IPS-NIHi7 (cell line): Measurements from ENCODE around the gene NSD1.
"Not testable (repeated sequence)": the region's sequence is repeated elsewhere in the genome, so short reads cannot be mapped to it uniquely, and the experiment has no call there.

Experiments used
- DNase-seq: peaks from one replicate; pipeline ENCODE4 v3.0.0; 2012; ENCODE audit warnings: mixed read lengths; ENCODE audit errors: extremely low spot score

NSD1 gene

GRCh38 chr5:177231479-177232250 is 98.1 kb downstream of the NSD1 start:
- no peak for DNase-seq

- DNase-seq, result no peak
These were observed 98.8 kb downstream of the NSD1 start for GRCh38 chr5:177232358-177232757.

GRCh38 chr5:177232761-177233160 is 99.2 kb downstream of the NSD1 start:
- DNase-seq, result no peak

GRCh38 chr5:177233206-177233605 is 99.6 kb downstream of the NSD1 start:
- no peak for DNase-seq

- DNase-seq, result no peak
These were observed 100.2 kb downstream of the NSD1 start for GRCh38 chr5:177233802-177234201.

- no peak for DNase-seq
These were observed 101.3 kb downstream of the NSD1 start for GRCh38 chr5:177234841-177235240.

- no peak for DNase-seq
These were observed 108.2 kb downstream of the NSD1 start for GRCh38 chr5:177241768-177242167.

GRCh38 chr5:177242304-177242703 is 108.7 kb downstream of the NSD1 start:
- no peak for DNase-seq

- no peak for DNase-seq
These were observed 116.4 kb downstream of the NSD1 start for GRCh38 chr5:177249761-177250537.

GRCh38 chr5:177253252-177253651 is 119.7 kb downstream of the NSD1 start:
- DNase-seq, result no peak

GRCh38 chr5:177256296-177256695 is 122.7 kb downstream of the NSD1 start:
- DNase-seq, result no peak

GRCh38 chr5:177258711-177259110 is 125.1 kb downstream of the NSD1 start:
- not testable (repeated sequence) for DNase-seq

- DNase-seq, result no peak
These were observed 127.4 kb downstream of the NSD1 start for GRCh38 chr5:177260961-177261360.

GRCh38 chr5:177261510-177261909 is 127.9 kb downstream of the NSD1 start:
- no peak for DNase-seq

- DNase-seq, result no peak
These were observed 130.6 kb downstream of the NSD1 start for GRCh38 chr5:177264178-177264577.

- DNase-seq, result no peak
These were observed 131.8 kb downstream of the NSD1 start for GRCh38 chr5:177265395-177265794.

- DNase-seq, result no peak
These were observed 135.8 kb downstream of the NSD1 start for GRCh38 chr5:177269232-177269895.

GRCh38 chr5:177269976-177270375 is 136.4 kb downstream of the NSD1 start:
- no peak for DNase-seq

GRCh38 chr5:177270653-177271052 is 137.1 kb downstream of the NSD1 start:
- DNase-seq, result no peak

- no peak for DNase-seq
These were observed 137.5 kb downstream of the NSD1 start for GRCh38 chr5:177271113-177271512.

GRCh38 chr5:177275883-177276282 is 142.3 kb downstream of the NSD1 start:
- no peak for DNase-seq

GRCh38 chr5:177276886-177277285 is 143.3 kb downstream of the NSD1 start:
- no peak for DNase-seq

- DNase-seq, result no peak
These were observed 154.6 kb downstream of the NSD1 start for GRCh38 chr5:177288191-177288590.
